ENCODE measurements around the gene PEX11G. TPM values are rescaled to one million over a fixed set of nuclear protein-coding genes. Genes with fewer than 3 reads are reported as not detected.
"Not testable (repeated sequence)": the region's sequence is repeated elsewhere in the genome, so short reads cannot be mapped to it uniquely, and the experiment has no call there.

Gene PEX11G
- polyA plus RNA-seq, 3 donors = 4.7 to 6.2 (median 5.4) TPM

DNA sequence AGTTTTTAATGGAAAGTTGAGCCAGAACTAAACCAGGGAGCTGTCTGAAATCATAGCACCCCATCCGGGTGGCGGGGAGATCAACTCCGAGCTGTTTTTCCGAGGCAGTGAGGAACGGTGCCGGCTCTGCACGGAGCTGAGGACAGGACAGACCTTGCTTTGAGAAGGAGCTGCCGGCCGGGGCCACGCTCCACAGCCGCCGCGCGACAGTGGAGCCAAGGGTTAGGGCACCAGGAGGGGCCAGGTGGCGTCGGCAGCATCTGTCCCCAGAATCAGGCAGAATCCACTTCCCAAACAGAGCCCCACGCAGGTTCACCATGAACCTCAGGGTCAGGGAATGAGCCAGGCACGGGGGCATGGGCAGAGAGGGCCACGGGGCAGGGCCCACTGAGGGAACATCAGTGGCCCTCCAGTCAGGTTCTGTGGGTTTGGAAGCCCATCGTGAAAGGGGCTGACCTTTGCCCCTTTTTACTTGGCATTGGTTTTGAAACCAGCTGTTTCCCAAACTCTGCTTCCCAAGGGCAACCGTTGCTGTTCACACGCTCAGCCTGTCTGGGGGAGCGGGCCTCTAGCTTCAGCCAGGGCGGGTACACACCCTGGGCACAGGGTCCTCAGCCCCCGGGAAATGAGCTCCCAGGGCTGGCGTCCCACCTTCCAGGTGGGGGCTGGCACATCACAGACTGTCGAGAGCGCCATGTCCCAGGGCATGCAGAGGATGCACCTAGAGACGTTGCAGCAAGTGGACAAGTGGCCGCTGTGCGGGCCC, 18.1 kb downstream of the PEX11G start:
- DNase-seq (ENCODE audit: low read depth in 3 of 3, low spot score in 2 of 3) = no peak

DNA sequence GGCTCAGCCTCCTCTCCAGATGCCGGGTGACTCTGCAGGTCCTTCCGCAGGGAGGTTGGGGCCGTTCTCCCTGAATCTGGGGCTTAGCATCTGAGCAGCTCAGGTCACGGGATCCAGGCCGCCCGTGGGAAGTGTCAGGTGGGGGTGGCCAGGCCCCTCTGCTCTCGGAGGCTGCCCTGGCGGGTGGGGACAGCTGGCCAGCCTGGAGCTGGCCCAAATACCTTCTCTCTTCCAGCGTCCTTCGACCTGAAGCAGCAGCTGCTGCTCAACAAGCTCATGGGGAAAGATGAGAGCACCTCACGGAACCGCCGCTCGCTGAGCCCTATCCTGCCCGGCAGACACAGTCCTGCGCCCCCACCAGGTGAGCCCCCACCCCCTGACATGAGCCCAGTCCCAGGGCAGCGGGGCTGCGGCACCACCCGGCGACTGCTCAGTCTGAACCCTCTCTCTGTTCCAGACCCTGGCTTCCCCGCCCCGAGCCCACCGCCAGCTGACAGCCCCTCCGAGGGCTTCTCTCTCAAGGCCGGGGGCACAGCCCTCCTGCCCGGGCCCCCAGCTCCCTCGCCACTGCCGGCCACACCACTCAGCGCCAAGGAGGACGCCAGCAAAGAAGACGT, 19.1 kb downstream of the PEX11G start:
- no peak for DNase-seq (ENCODE audit: low read depth in 3 of 3, low spot score in 2 of 3)

DNA sequence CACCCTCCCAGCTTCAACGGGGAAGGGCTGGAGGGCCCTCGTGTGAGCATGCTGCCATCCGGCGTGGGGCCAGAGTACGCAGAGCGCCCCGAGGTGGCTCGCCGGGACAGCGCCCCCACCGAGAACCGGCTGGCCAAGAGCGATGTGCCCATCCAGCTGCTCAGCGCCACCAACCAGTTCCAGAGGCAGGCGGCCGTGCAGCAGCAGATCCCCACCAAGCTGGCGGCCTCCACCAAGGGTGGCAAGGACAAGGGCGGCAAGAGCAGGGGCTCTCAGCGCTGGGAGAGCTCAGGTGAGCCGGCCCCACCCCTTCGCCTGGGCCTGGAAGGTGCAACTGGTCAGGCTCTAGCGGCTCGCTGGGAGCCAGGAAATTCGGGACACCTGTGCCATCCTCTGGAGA, 20.0 kb downstream of the PEX11G start:
- no peak for DNase-seq (ENCODE audit: low read depth in 3 of 3, low spot score in 2 of 3)

DNA sequence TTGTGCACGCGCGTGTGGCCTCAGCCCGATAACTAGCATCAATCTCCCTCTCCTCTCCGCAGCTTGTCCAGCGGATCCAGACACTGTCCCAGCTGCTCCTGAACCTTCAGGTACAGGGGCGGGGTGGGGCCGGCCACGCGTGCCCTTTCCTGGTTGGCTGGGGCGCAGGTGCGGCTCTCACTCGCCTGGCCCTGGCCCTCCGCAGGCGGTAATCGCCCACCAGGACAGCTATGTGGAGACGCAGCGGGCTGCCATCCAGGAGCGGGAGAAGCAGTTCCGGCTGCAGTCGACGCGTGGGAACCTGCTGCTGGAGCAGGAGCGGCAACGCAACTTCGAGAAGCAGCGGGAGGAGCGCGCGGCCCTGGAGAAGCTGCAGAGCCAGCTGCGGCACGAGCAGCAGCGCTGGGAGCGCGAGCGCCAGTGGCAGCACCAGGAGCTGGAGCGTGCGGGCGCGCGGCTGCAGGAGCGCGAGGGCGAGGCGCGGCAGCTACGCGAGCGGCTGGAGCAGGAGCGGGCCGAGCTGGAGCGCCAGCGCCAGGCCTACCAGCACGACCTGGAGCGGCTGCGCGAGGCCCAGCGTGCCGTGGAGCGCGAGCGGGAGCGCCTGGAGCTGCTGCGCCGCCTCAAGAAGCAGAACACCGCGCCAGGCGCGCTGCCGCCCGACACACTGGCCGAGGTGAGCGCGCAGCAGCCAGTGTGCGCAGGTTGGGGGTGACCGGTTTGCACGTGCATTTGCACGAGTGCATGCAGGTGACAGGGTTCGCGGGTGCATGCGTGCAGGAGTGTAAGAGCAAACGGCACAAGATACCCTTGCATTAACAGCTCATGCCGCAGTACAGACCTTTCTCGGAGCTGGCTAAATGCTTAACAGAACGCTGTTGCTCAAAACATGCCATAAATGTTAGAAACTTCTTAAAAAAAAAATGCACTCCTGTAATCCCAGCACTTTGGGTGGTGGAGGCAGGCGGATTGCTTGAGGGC, 21.5 kb downstream of the PEX11G start:
- DNase-seq (ENCODE audit: low read depth in 3 of 3, low spot score in 2 of 3) = no peak

DNA sequence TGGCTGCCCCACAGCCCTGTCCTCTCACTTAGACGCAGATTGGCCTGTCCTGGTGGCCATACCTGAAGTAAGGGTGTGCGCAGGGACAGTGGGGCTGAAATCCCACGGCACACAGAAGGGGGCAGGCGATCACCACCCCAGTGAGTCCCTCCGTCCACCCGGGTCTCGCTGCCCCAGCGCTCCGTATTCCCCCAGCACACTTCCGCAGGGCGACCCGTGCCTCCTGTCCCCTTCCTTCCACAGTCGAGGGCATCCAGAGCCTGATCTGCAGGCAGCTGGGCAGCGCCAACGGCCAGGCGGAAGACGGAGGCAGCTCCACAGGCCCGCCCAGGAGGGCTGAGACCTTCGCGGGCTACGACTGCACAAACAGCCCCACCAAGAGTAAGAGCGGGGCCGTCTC, 25.3 kb downstream of the PEX11G start:
- no peak for DNase-seq (ENCODE audit: low read depth in 3 of 3, low spot score in 2 of 3)

DNA sequence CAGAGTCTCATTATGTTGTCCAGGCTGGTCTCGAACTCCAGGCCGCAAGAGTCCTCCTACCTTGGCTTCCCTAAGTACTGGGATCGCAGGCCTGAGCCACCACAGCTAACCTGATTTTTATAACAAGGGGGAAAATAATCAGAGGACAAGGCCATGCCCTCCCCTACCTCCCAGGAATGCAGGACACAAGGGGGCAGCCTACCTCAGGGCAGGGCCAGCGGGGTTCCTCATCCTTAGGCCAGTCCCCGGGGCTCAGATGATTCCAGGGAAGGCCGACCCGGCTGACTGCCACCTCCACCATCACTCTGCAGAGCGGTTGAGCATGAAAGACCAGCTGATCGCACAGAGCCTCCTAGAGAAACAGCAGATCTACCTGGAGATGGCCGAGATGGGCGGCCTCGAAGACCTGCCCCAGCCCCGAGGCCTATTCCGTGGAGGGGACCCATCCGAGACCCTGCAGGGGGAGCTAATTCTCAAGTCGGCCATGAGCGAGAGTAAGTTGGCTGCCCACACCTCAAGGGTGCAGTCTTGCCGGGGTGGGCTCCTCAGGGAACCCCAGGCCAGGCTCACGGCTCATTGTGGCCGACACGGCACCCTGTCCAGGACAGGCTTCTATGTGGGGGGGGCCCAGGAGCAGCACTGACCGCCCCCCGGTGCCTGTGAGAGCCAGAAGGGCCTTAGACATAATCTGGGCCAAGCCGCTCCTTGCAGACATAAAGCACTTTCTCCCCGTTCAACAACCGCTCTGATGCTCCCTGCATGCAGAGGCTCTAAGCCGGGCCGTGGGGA, 26.8 kb downstream of the PEX11G start:
- DNase-seq (ENCODE audit: low read depth in 3 of 3, low spot score in 2 of 3) = no peak

DNA sequence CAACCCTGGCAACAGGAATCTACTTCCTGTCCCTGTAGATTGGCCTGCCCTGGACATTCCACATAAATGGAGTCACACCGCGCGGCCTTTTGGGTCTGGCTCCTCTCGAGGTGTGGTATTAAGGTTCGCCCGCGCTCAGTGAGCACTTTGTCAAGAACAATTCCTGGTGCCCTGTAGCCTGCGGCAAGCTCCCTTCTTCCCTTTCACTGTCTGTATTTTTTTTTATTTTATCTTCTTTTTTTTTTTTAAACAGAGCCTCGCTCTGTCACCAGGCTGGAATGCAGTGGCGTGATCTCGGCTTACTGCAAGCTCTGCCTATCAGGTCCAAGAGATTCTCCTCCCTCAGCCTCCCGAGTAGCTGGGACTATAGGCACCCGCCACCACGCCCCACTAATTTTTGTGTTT, 28.3 kb downstream of the PEX11G start:
- DNase-seq (ENCODE audit: low read depth in 3 of 3, low spot score in 2 of 3) = no peak

DNA sequence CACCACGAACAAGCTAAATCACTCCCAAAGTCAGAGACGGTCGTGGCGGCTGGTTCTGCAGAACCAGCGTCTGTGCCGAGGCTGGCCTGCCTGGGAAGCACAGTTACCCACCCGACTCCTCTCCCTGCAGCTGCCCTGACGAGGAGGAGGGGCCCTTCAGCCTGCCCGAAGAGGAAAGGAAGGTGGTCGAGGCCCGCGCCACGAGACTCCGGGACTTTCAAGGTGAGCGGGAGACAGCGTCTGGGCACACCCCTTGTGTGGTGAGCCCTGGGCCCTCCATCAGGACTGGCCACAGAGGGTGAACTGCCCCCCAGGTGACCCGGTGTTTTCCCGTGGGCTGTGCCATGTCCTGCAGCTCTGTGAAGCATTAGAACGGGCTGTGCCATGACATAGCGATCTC, 29.1 kb downstream of the PEX11G start:
- no peak for DNase-seq (ENCODE audit: low read depth in 3 of 3, low spot score in 2 of 3)

DNA sequence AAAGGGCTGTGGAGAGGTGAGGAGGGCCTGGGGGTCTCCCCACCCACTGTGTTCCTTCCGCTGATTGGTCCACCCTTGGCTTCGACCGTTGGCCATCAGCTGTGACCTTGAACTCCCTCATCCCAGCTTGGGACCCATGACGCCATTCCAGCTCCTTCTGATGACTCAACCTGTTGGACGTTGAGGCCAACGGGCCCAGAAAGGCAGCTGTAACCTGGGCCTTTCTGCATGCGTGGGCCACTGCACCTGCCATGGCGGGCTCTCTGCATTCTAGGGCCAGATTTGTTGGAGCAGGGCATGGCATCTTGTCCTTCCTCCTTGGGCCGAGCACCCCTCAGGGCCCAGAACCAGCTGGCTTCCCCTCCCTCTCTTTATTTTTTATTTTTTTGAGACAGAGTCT, 30.2 kb downstream of the PEX11G start:
- no peak for DNase-seq (ENCODE audit: low read depth in 3 of 3, low spot score in 2 of 3)

DNA sequence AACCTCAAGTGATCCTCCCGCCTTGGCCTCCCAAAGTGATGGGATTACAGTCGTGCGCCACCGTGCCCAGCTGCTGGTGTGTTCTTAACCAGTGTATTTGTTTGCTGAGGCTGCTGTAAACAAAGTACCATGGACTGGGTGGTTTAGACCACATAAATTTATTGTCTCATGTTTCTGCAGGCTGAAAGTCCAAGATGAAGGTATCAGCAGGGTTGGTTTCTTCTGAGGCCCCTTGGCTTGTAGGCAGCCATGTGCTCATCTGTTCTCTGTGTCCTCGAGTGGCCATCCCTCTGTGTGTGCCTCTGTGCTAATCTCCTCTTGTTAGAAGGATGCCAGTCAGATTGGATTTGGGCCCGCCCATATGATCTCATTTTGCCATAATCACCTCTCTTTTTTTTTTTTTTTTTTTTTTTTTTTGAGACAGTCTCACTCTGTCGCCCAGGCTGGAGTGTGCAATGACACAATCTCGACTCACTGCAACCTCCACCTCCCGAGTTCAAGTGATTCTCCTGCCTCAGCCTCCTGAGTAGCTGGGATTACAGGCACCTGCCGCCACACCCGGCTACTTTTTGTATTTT, 31.8 kb downstream of the PEX11G start:
- DNase-seq (ENCODE audit: low read depth in 3 of 3, low spot score in 2 of 3) = no peak

DNA sequence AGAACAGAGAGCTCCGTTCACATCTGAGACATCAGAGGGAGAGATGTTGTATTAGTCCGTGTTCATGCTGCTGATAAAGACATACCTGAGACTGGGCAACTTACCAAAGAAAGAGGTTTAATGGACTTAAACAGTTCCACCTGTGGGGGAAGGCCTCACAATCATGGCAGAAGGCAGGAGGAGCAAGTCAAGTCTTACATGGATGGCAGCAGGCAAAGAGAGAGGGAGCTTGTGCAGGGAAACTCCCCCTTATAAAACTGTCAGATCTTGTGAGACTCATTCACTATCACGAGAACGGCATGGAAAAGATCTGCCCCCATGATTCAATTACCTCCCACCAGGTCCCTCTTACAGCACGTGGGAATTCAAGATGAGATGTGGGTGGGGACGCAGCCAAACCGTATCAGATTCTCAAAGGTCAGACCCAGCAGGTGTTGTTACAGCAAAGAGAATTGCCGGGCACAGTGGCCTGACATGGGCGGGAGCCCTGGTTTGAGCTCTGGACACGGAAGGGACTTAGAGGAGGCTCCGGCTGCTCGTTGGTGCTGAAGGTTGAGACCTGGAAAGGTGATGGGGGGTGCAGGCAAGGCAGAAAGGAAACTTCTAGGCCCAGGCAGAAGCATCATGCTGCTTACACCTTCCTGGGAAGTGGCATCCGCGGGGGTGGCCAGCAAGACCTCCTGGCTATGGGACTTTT, 33.1 kb downstream of the PEX11G start:
- no peak for DNase-seq (ENCODE audit: low read depth in 3 of 3, low spot score in 2 of 3)

DNA sequence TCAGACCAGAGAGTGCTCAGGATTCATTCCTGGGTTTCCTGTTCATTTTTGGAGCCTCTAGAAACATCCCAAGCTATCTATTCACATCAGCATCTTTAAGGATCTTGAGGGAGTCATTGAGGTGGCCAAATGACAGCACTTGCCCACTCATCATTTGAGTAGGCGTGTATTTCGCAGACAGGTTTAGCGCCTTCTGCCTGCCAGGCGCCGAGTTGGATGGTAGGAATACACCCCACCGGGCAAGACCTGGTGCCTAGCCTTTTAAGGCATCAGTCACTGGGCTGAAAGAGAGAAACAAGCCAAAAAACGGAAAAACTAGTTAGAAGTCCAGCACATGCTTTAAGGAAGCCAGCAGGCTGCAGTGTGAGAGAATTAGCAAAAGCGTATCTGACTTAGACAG, 33.8 kb downstream of the PEX11G start:
- no peak for DNase-seq (ENCODE audit: low read depth in 3 of 3, low spot score in 2 of 3)

DNA sequence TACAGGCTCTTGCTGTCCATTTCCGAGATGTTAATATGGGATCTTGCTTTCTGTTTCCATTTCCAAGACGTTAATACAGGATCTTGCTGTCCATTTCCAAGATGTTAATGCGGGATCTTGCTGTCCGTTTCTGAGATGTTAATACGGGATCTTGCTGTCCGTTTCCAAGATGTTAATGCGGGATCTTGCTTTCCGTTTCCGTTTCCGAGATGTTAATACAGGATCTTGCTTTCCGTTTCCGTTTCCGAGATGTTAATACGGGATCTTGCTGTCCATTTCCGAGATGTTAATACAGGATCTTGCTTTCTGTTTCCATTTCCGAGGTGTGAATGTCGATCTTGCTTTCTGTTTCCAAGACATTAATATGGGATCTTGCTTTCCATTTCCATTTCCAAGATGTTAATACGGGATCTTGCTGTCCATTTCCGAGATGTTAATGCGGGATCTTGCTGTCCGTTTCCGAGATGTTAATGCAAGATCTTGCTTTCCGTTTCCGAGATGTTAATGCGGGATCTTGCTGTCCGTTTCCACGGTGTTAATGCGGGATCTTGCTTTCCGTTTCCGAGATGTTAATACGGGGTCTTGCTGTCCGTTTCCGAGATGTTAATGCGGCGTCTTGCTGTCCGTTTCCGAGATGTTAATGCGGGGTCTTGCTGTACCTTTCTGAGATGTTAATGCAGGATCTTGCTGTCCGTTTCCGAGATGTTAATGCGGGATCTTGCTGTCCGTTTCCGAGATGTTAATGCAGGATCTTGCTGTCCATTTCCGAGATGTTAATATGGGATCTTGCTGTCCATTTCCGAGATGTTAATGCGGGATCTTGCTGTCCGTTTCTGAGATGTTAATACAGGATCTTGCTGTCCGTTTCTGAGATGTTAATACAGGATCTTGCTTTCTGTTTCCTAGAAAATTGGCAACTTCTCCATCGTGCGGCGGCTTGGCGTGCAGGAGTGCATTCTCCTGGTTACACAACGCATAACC, 38.3 kb downstream of the PEX11G start:
- DNase-seq (ENCODE audit: low read depth in 3 of 3, low spot score in 2 of 3) = no peak

DNA sequence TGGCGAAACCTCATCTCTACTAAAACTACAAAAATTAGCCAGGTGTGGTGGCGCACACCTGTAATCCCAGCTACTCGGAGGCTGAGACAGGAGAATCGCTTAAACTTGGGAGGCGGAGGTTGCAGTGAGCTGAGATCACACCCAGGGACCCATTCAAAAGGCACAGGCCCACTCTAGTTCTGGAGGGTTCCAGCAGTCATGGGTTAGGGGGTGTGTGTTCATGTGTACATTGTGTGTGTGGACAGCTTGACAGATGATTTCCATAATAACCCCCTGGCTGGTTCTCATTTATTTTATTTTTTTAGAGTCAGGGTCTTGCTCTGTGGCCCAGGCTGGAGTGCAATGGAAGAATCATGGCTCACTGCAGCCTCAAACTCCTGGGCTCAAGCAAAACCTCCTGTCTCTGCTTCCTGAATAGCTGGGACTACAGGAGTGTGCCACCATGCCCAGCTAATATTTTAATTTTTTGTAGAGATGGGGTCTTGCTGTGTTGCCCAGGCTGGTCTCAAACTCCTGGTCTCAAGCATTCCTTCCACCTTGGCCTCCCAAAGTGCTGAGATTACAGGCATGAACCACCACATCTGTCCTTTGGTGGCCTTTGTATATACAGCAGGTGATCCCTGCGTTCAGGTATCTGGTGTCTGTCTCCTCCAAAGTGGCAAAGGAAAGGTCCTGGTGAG, 39.3 kb downstream of the PEX11G start:
- not testable (repeated sequence) for DNase-seq (ENCODE audit: low read depth in 3 of 3, low spot score in 2 of 3)

DNA sequence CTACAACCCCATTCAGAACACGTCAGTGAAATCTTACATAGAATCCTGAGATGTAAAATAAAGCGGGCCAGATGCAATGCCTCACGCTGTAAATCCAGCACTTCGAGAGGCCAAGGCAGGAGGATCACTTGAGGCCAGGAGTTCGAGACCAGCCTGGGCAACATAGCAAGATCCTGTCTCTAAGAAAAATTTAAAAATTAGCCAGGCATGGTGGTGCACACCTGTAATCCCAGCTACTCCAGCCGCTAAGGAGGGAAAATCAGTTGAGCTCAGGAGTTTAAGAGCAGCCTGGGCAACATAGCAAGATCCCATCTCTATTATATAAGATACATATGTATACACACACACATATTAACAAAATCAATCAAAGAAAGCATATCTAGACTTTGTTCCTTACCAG, 41.2 kb downstream of the PEX11G start:
- no peak for DNase-seq (ENCODE audit: low read depth in 3 of 3, low spot score in 2 of 3)

DNA sequence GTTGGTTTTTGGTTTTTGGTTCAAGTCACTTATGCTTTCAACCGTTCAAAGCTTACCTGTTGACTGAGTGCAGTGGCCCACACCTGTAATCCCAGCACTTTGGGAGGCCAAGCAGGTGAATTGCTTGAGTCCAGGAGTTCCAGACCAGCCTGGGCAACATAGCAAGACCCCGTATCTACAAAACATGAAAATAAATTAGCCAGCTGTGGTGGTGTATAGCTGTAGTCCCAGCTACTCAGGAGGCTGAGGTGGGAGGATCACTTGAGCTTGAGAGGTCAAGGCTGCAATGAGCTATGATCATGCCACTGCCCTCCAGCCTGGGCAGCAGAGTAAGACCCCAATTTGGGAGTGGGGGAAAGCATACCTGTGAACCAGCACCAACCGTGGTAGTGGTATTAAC, 43.7 kb downstream of the PEX11G start:
- DNase-seq (ENCODE audit: low read depth in 3 of 3, low spot score in 2 of 3) = no peak

DNA sequence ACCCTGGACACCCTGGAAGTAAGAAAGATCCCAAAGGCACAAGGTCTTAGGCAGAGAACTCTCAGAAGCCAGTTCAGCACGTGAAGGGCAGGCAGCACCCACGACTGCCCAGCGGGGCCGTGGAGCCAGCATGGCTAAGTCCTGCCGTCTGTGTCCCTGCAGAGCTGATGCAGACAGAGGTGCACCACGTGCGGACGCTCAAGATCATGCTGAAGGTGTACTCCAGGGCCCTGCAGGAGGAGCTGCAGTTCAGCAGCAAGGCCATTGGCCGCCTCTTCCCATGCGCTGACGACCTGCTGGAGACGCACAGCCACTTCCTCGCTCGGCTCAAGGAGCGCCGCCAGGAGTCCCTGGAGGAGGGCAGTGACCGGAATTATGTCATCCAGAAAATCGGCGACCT, 44.8 kb downstream of the PEX11G start:
- no peak for DNase-seq (ENCODE audit: low read depth in 3 of 3, low spot score in 2 of 3)

DNA sequence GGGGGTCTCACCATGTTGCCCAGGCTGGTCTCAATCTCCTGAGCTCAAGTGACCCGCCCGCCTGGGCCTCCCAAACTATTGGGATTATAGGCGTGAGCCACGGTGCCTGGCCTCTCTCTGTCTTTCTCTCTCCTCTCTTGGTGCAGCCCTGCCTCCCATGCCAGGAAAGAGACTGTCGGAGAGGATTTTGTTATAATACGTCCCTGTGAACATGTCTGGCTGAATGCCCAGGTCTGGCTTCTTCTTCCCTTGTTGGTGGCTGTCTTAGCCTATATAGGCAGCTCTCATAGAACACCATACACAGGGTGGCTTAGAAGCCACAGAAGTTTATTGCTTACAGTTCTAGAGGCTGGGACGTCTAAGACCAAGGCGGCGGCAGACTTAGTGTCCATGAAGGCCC, 46.4 kb downstream of the PEX11G start:
- DNase-seq (ENCODE audit: low read depth in 3 of 3, low spot score in 2 of 3) = no peak
